CD14-positive monocyte (primary cell): ENCODE results near the gene OR6M1. TPM values are rescaled to one million over a fixed set of nuclear protein-coding genes. Genes with fewer than 3 reads are reported as not detected.

ENCODE experiments used
- DNase-seq, 3 donors: peaks; one replicate each; pipeline ENCODE4 v3.0.0-alpha.2; 2011 to 2022
- H2AFZ ChIP-seq: 2 replicates; pipeline ENCODE4 v1.6.0; 2012; ENCODE audit warnings: mild to moderate bottlenecking, low read depth, low read length, inconsistent platforms; ENCODE audit not compliant: insufficient read depth, poor library complexity, severe bottlenecking
- H3K27ac ChIP-seq, 2 donors: 1 replicate in 1 of 2; 2 replicates in 1 of 2; pipeline ENCODE4 v1.5.1; 2012 to 2013; ENCODE audit warnings: low read length in 2 of 2, control low read depth in 1 of 2, inconsistent platforms in 1 of 2, low read depth in 1 of 2, mild to moderate bottlenecking in 1 of 2
- H3K27me3 ChIP-seq, 2 donors: one replicate each; pipeline versions ENCODE4 v1.6.0 to v1.6.1; 2011 to 2013; ENCODE audit warnings: low read length in 2 of 2; ENCODE audit not compliant: control insufficient read depth in 2 of 2, insufficient read depth in 2 of 2
- H3K36me3 ChIP-seq, 2 donors: replicated peaks in 1 of 2; 1 replicate in 1 of 2; 2 replicates in 1 of 2; pipeline versions ENCODE4 v1.5.1 to v1.6.1; 2012 to 2013; ENCODE audit warnings: low read length in 2 of 2, control low read depth in 1 of 2, inconsistent platforms in 1 of 2, mild to moderate bottlenecking in 1 of 2; ENCODE audit not compliant: insufficient read depth in 2 of 2, control insufficient read depth in 1 of 2
- H3K4me1 ChIP-seq, 2 donors: 1 replicate in 1 of 2; 2 replicates in 1 of 2; pipeline versions ENCODE4 v1.5.1 to v1.6.1; 2012 to 2013; ENCODE audit warnings: low read length in 2 of 2, control low read depth in 1 of 2, inconsistent platforms in 1 of 2, mild to moderate bottlenecking in 1 of 2, moderate library complexity in 1 of 2; ENCODE audit not compliant: insufficient read depth in 2 of 2, control insufficient read depth in 1 of 2
- H3K4me2 ChIP-seq: replicated peaks from 2 replicates; pipeline ENCODE3; 2012; ENCODE audit warnings: low read length, moderate library complexity, mild to moderate bottlenecking; ENCODE audit not compliant: poor library complexity, severe bottlenecking; ENCODE audit errors: extremely low read depth
- H3K4me3 ChIP-seq, 3 experiments: fragments of 200-600 bp in 1 of 3; sonication (generic) in 1 of 3; replicated peaks in 1 of 3; 1 replicate in 2 of 3; 2 replicates in 1 of 3; pipeline ENCODE4 v1.5.1; 2011 to 2013; ENCODE audit warnings: low read length in 3 of 3, mild to moderate bottlenecking in 3 of 3, control low read depth in 2 of 3, low read depth in 2 of 3, inconsistent platforms in 1 of 3, moderate library complexity in 1 of 3
- H3K79me2 ChIP-seq: 2 replicates; pipeline ENCODE4 v1.6.0; 2012; ENCODE audit warnings: mild to moderate bottlenecking, control low read depth, inconsistent platforms, low read length, moderate library complexity; ENCODE audit not compliant: insufficient read depth
- H3K9ac ChIP-seq: 2 replicates; pipeline ENCODE4 v1.6.0; 2017; ENCODE audit warnings: low read length, mild to moderate bottlenecking; ENCODE audit not compliant: insufficient read depth, poor library complexity, severe bottlenecking
- H3K9me3 ChIP-seq, 2 donors: replicated peaks in 1 of 2; 1 replicate in 1 of 2; 2 replicates in 1 of 2; pipeline versions ENCODE4 v1.5.1 to v1.6.1; 2012 to 2013; ENCODE audit warnings: low read length in 2 of 2, control low read depth in 1 of 2; ENCODE audit not compliant: control insufficient read depth in 1 of 2, insufficient read depth in 1 of 2
- H4K20me1 ChIP-seq: 2 replicates; pipeline ENCODE4 v1.6.0; 2012; ENCODE audit warnings: mild to moderate bottlenecking, low read length, control low read depth, moderate library complexity; ENCODE audit not compliant: insufficient read depth
- H3K27ac Mint-ChIP-seq, 7 donors: one replicate each; pipeline ENCODE4 v1.8.0; 2020; ENCODE audit warnings: mild to moderate bottlenecking in 7 of 7, mixed read lengths in 7 of 7, moderate library complexity in 6 of 7, inconsistent platforms in 2 of 7
- H3K27me3 Mint-ChIP-seq, 3 donors: one replicate each; pipeline ENCODE4 v1.8.0; 2021 to 2022; ENCODE audit warnings: low read depth in 3 of 3, mild to moderate bottlenecking in 3 of 3, mixed read lengths in 3 of 3, moderate library complexity in 3 of 3, inconsistent platforms in 1 of 3
- H3K36me3 Mint-ChIP-seq, 2 donors: one replicate each; pipeline ENCODE4 v1.8.0; 2020; ENCODE audit warnings: mixed read lengths in 2 of 2, inconsistent platforms in 1 of 2, mild to moderate bottlenecking in 1 of 2
- H3K4me1 Mint-ChIP-seq: one replicate; pipeline ENCODE4 v1.8.0; 2020; ENCODE audit warnings: mild to moderate bottlenecking, mixed read lengths
- H3K4me3 Mint-ChIP-seq, 2 donors: one replicate each; pipeline ENCODE4 v1.8.0; 2020; ENCODE audit warnings: mild to moderate bottlenecking in 2 of 2, mixed read lengths in 2 of 2, moderate library complexity in 1 of 2
- H3K9me3 Mint-ChIP-seq, 7 donors: one replicate each; pipeline ENCODE4 v1.8.0; 2020 to 2022; ENCODE audit warnings: mixed read lengths in 7 of 7, mild to moderate bottlenecking in 6 of 7, moderate library complexity in 6 of 7, inconsistent platforms in 2 of 7
- CTCF ChIP-seq: fragments of 200-600 bp; IDR thresholded peaks from one replicate; pipeline ENCODE4 v1.8.0; 2022; ENCODE audit warnings: antibody characterized with exemption, mild to moderate bottlenecking
- WGBS: methylation state at CpG from one replicate; pipeline ENCODE4 v1.1.5; 2013; ENCODE audit warnings: missing lambda C conversion rate; ENCODE audit not compliant: insufficient coverage; 5-methylcytosine and 5-hydroxymethylcytosine counted together
- intact Hi-C, 2 donors: fragments of 100-400 bp; cut with micrococcal nuclease; formaldehyde crosslinking; loops; one replicate each; pipeline versions ENCODE4 v1.15.0 to v1.15.1; 2023
- polyA plus RNA-seq, 3 donors: library from polyadenylated mRNA; depleted of rRNA in 1 of 3; unstranded in 2 of 3; stranded (reverse) in 1 of 3; fragments of 300-500 nt in 2 of 3; fragments of >200 nt in 1 of 3; fragmentation: Illumina TruSeq in 2 of 3; gene quantifications; 1 replicate in 2 of 3; 2 replicates in 1 of 3; pipeline ENCODE4 v1.2.3, GENCODE V29; 2012 to 2021

OR6M1 gene
- polyA plus RNA-seq, 3 donors = not detected

GRCh38 chr11:123775289-123775688 is 30.9 kb downstream of the OR6M1 start:
- no peaks in the 10 kb centered on the region for H3K27me3 ChIP-seq
- H3K4me3 ChIP-seq = no peak overlapping the region
- no peak for DNase-seq
- H3K27ac Mint-ChIP-seq = no peak overlapping the region
- no peaks in the 10 kb centered on the region for H3K79me2 ChIP-seq
- no peak for TF ChIP-seq CTCF
- no peaks in the 10 kb centered on the region for H3K4me1 Mint-ChIP-seq
- no peak overlapping the region for H3K9ac ChIP-seq
- no peak overlapping the region for H3K27ac ChIP-seq
- H3K4me1 ChIP-seq = no peaks in the 10 kb centered on the region
- H3K9me3 ChIP-seq = no peaks in the 10 kb centered on the region
- H3K9me3 Mint-ChIP-seq = peaks cover under 1 to 8% (median 4%) of the 10 kb centered on the region in 7 donors
- intact Hi-C loops = no loop called here
- no peak overlapping the region for H2AFZ ChIP-seq
- H3K27me3 Mint-ChIP-seq = peaks cover 0 to 6% (median 0%) of the 10 kb centered on the region in 3 donors
- no peaks in the 10 kb centered on the region for H3K36me3 ChIP-seq
- no peak overlapping the region for H3K4me3 Mint-ChIP-seq
- no CpG with 5 or more reads among the region's 1 CpG for WGBS
- H4K20me1 ChIP-seq = no peaks in the 10 kb centered on the region
- H3K36me3 Mint-ChIP-seq = no peaks in the 10 kb centered on the region
- H3K4me2 ChIP-seq = no peak overlapping the region

GRCh38 chr11:123773959-123774358 is 32.2 kb downstream of the OR6M1 start:
- no peaks in the 10 kb centered on the region for H3K36me3 ChIP-seq
- Mint-ChIP-seq H3K27me3 (peaks cover 0 to 3% (median 0%) of the 10 kb centered on the region in 3 donors), H3K36me3 (no peaks in the 10 kb centered on the region), H3K4me3 (no peak overlapping the region), H3K9me3 (peaks cover 2 to 7% (median 4%) of the 10 kb centered on the region in 7 donors), H3K4me1 (no peaks in the 10 kb centered on the region), H3K27ac (no peak overlapping the region)
- no peak for DNase-seq
- H3K9me3 ChIP-seq = no peaks in the 10 kb centered on the region
- no peak overlapping the region for H3K4me3 ChIP-seq
- H3K27ac ChIP-seq = no peak overlapping the region
- no CpG with 5 or more reads among the region's 1 CpG for WGBS
- H3K9ac ChIP-seq = no peak overlapping the region
- H3K27me3 ChIP-seq = no peaks in the 10 kb centered on the region
- no peaks in the 10 kb centered on the region for H3K4me1 ChIP-seq
- H4K20me1 ChIP-seq = no peaks in the 10 kb centered on the region
- H3K4me2 ChIP-seq = no peak overlapping the region
- H2AFZ ChIP-seq = no peak overlapping the region
- H3K79me2 ChIP-seq = no peaks in the 10 kb centered on the region
- intact Hi-C loops = no loop called here
- no peak for TF ChIP-seq CTCF
